ENCODE data around the gene AUH. TPM values are rescaled to one million over a fixed set of nuclear protein-coding genes. Genes with fewer than 3 reads are reported as not detected.

AUH gene
- total RNA-seq, 2 donors from 2014 or later, result 23.0 to 23.5 TPM

DNA sequence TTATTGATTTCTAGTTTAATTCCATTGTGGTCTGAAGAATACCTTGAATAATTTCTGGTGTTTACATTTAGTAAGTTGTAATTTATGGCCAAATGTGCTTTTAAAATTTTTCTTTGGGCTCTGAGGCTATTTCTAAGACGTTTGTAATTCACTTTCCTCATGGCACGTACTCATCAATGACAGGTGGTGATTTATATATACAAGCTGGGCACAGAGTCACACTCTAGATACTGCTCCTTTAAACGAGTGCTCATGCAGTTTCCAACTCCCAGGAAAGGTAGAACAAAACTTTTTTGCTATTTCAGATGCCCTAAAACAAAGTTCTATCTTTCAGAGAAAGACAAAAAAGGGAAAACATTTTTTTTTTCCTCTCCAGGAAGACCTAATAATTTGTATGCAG is 146.9 kb downstream of the AUH start:
- 83 to 84% methylated on average over 3 of the region's 3 CpGs for WGBS, 2 experiments (ENCODE audit: insufficient coverage in 1 of 2, insufficient read length in 1 of 2)
- H3K27ac ChIP-seq (ENCODE audit: low read depth, low read length), result no peak overlapping the region
- Mint-ChIP-seq H3K4me3 (no peak overlapping the region), H3K27ac (no peak overlapping the region), H3K27me3 (ENCODE audit: insufficient read depth) (no peaks in the 10 kb centered on the region), H3K9me3 (peaks cover 3% of the 10 kb centered on the region), H3K36me3 (ENCODE audit: low read depth) (peaks cover 15% of the 10 kb centered on the region), H3K4me1 (no peaks in the 10 kb centered on the region)
- H3K4me3 ChIP-seq (ENCODE audit: low read length), result no peak overlapping the region
- no peaks in the 10 kb centered on the region for H3K27me3 ChIP-seq (ENCODE audit: control insufficient read depth, insufficient read depth, low read length, poor library complexity, severe bottlenecking)
- no peak overlapping the region for H3K9ac ChIP-seq (ENCODE audit: extremely low read depth, low read length, poor library complexity, severe bottlenecking)
- no peak for DNase-seq
- H3K36me3 ChIP-seq (ENCODE audit: control insufficient read depth, insufficient read depth, low read length), result peaks cover 17% of the 10 kb centered on the region
- TF ChIP-seq, protein P1, sequence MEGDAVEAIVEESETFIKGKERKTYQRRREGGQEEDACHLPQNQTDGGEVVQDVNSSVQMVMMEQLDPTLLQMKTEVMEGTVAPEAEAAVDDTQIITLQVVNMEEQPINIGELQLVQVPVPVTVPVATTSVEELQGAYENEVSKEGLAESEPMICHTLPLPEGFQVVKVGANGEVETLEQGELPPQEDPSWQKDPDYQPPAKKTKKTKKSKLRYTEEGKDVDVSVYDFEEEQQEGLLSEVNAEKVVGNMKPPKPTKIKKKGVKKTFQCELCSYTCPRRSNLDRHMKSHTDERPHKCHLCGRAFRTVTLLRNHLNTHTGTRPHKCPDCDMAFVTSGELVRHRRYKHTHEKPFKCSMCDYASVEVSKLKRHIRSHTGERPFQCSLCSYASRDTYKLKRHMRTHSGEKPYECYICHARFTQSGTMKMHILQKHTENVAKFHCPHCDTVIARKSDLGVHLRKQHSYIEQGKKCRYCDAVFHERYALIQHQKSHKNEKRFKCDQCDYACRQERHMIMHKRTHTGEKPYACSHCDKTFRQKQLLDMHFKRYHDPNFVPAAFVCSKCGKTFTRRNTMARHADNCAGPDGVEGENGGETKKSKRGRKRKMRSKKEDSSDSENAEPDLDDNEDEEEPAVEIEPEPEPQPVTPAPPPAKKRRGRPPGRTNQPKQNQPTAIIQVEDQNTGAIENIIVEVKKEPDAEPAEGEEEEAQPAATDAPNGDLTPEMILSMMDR (conservative IDR thresholded peaks at IDR 0.05), result no peak
- no peaks in the 10 kb centered on the region for H3K4me1 ChIP-seq (ENCODE audit: control insufficient read depth, insufficient read depth, low read length)
- no peaks in the 10 kb centered on the region for H3K9me3 ChIP-seq (ENCODE audit: control insufficient read depth, low read length)

DNA sequence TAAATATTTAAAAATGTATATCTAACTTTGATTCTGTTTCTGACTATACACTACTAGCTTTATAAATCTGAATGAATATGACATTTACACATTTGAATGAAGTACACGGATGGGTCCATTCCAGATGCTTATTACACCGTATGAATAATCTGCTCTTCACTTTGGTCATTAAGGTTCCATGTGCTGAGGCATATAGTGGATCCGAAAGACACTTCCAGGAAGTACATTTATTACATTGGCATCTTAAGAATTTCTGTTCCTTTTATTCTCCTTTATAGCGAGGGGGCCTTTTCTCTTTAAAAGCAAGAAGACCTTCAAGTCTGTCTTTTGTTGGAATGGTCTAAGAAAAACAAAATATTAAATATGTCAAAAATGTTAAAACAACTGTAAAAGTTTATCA is 147.6 kb downstream of the AUH start:
- Histone ChIP-seq H3K27ac (ENCODE audit: low read depth, low read length) (no peak overlapping the region), H3K9ac (ENCODE audit: extremely low read depth, low read length, poor library complexity, severe bottlenecking) (no peak overlapping the region), H3K4me3 (ENCODE audit: low read length) (no peak overlapping the region), H3K36me3 (ENCODE audit: control insufficient read depth, insufficient read depth, low read length) (peaks cover 9% of the 10 kb centered on the region), H3K27me3 (ENCODE audit: control insufficient read depth, insufficient read depth, low read length, poor library complexity, severe bottlenecking) (no peaks in the 10 kb centered on the region), H3K9me3 (ENCODE audit: control insufficient read depth, low read length) (no peaks in the 10 kb centered on the region), H3K4me1 (ENCODE audit: control insufficient read depth, insufficient read depth, low read length) (no peaks in the 10 kb centered on the region)
- Mint-ChIP-seq H3K4me1 (no peaks in the 10 kb centered on the region), H3K27ac (no peak overlapping the region), H3K4me3 (no peak overlapping the region), H3K27me3 (ENCODE audit: insufficient read depth) (no peaks in the 10 kb centered on the region), H3K36me3 (ENCODE audit: low read depth) (peaks cover 19% of the 10 kb centered on the region), H3K9me3 (peaks cover 3% of the 10 kb centered on the region)
- DNase-seq, result no peak
- 91 to 100% methylated on average over 2 to 4 of the region's 4 CpGs for WGBS, 2 experiments (ENCODE audit: insufficient coverage in 1 of 2, insufficient read length in 1 of 2)
- TF ChIP-seq, protein P1 (conservative IDR thresholded peaks at IDR 0.05), result no peak

GRCh38 chr9:91212596-91213243 is 149.0 kb downstream of the AUH start:
- H3K9me3 Mint-ChIP-seq, result peaks cover 3% of the 10 kb centered on the region
- no peaks in the 10 kb centered on the region for H3K4me1 ChIP-seq (ENCODE audit: control insufficient read depth, insufficient read depth, low read length)
- no peaks in the 10 kb centered on the region for H3K4me1 Mint-ChIP-seq
- H3K4me3 ChIP-seq (ENCODE audit: low read length), result no peak overlapping the region
- H3K27me3 ChIP-seq (ENCODE audit: control insufficient read depth, insufficient read depth, low read length, poor library complexity, severe bottlenecking), result no peaks in the 10 kb centered on the region
- 95 to 98% methylated on average over 9 to 10 of the region's 10 CpGs for WGBS, 2 experiments (ENCODE audit: insufficient coverage in 1 of 2, insufficient read length in 1 of 2)
- peaks cover 11% of the 10 kb centered on the region for H3K36me3 Mint-ChIP-seq (ENCODE audit: low read depth)
- H3K27ac ChIP-seq (ENCODE audit: low read depth, low read length), result no peak overlapping the region
- TF ChIP-seq, protein P1 (conservative IDR thresholded peaks at IDR 0.05), result no peak
- DNase-seq, result no peak
- no peak overlapping the region for H3K9ac ChIP-seq (ENCODE audit: extremely low read depth, low read length, poor library complexity, severe bottlenecking)
- no peak overlapping the region for H3K4me3 Mint-ChIP-seq
- H3K27me3 Mint-ChIP-seq (ENCODE audit: insufficient read depth), result no peaks in the 10 kb centered on the region
- peaks cover 5% of the 10 kb centered on the region for H3K36me3 ChIP-seq (ENCODE audit: control insufficient read depth, insufficient read depth, low read length)
- H3K27ac Mint-ChIP-seq, result no peak overlapping the region
- H3K9me3 ChIP-seq (ENCODE audit: control insufficient read depth, low read length), result no peaks in the 10 kb centered on the region

All from endodermal cell (in vitro differentiated cells).